GM21528 (cell line): ENCODE results near the gene MTMR8.
"Not testable (repeated sequence)": the region's sequence is repeated elsewhere in the genome, so short reads cannot be mapped to it uniquely, and the experiment has no call there.

Experiments
- ATAC-seq: cut with Tn5 transposase; IDR thresholded peaks from one replicate; pipeline ENCODE4 v1.9.1; 2021; ENCODE audit warnings: mild to moderate bottlenecking, moderate library complexity; ENCODE audit not compliant: unreplicated experiment, low FRiP score

MTMR8 gene

GRCh38 chrX:64394874-64395567 is at the start of gene MTMR8:
TSS of gene MTMR8 (minus strand) at chrX:64395452. CDS start at chrX:64395363, 89 bp downstream.
- peak; percentile 98 for ATAC-seq

- ATAC-seq, result no peak
Observed at GRCh38 chrX:64439551-64439950, 44.3 kb upstream of the MTMR8 start.

GRCh38 chrX:64437665-64438064 is 42.4 kb upstream of the MTMR8 start:
- no peak for ATAC-seq

- no peak for ATAC-seq
Observed at GRCh38 chrX:64437218-64437617, 42.0 kb upstream of the MTMR8 start.

GRCh38 chrX:64428371-64428770 is 33.1 kb upstream of the MTMR8 start:
- ATAC-seq, result no peak

DNA sequence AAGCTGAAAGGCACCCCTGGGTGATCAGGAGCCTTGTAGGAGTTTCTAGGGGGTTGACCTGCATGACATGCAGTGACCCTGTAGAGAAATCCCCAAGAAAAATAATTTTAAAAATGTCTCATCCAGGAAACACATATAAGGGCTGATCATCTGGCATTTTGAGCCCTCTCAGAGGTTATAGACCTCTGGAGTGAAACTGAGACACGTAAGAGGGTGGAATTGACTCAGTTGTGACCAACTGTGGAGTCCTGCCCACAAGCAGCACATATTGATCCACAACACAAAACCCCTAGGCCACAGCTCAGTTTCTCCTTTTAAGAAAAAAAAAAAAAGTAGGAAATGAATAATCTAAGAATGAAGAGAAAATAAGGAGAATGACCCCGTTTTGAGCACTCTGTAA is 32.5 kb upstream of the MTMR8 start:
- ATAC-seq, result peak; percentile 86

DNA sequence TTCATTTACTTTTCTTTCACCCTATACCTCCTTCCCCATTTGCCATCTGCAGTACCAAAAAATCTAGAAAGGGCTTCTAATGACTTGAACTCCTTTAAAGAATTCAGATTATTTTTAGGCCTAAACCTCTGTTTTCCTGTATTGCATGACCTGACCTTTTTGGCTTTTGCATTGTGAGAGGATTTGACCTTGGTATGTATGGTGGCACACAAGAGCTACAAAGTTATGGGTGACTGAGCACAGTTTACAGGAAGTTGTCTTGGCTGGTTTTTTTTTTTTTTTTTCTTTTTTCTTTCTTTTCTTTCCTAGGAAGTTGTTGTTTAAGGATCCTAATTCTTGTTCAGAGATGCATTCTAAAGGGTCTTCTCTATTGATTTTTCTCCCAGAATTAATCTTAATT is 32.0 kb upstream of the MTMR8 start:
- ATAC-seq, result peak; percentile 72

GRCh38 chrX:64409730-64410129 is 14.5 kb upstream of the MTMR8 start:
- not testable (repeated sequence) for ATAC-seq

DNA sequence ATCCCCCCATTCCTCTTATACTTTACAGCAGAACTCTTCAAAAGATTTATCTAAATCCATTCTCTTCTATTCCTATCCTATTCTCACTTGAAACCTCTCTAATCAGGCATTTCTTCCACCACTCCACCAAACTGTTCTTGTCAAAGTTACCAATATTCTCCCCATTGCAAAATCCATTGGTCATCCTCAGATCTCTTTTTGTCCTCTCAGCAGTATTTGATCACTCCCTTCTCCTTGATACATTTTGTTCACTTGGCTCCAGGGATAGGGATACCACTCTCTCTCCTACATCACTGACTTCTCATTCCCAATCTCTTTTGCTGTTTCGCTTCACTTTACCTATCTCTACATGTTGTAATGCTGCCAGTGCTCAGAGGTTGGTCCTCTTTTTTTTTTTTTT is 2.8 kb upstream of the MTMR8 start:
- ATAC-seq, result no peak

DNA sequence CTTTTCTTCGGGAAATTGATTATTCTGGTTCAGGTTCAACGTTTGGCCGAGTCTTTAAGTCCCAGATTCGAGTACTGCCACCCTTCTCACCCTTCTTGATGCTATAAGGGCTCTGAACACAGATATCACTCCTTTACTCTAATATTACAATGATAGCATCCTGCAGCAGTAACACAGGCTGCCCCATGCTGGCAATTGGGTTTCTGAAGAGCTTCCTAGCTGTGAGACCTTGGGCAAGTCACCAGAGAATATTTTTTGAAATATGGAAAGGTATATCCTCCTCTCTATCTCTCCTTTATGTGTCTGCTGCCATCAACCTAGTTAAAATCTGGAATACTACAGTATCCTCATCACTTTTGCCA is 297 bp upstream of the MTMR8 start:
- ATAC-seq, result peak; percentile 30

- ATAC-seq, result peak; percentile 38
Observed at GRCh38 chrX:64394059-64394873, 986 bp downstream of the MTMR8 start.

DNA sequence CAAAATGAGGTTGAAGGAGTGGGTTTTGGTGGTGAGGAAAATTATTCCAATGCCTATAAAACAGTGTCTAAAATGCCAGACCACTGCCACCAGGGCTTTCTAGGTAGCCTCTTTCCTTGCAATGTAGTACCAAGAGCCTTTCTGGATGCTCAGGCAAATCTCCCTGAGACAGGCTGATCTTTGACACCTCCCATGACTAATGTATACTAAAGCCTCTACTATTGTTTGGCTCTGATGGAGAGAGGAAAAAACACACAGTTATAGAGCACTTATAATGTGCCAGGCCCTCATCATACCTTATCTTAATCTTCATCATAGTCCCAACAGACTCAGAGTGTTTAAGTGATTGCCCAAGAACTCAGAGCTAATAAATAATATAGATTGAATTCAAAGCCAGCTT is 5.8 kb downstream of the MTMR8 start:
- ATAC-seq, result no peak

GRCh38 chrX:64380789-64381188 is 14.5 kb downstream of the MTMR8 start:
- not testable (repeated sequence) for ATAC-seq

GRCh38 chrX:64379924-64380323 is 15.3 kb downstream of the MTMR8 start:
- no peak for ATAC-seq

GRCh38 chrX:64377753-64378152 is 17.5 kb downstream of the MTMR8 start:
- no peak for ATAC-seq

DNA sequence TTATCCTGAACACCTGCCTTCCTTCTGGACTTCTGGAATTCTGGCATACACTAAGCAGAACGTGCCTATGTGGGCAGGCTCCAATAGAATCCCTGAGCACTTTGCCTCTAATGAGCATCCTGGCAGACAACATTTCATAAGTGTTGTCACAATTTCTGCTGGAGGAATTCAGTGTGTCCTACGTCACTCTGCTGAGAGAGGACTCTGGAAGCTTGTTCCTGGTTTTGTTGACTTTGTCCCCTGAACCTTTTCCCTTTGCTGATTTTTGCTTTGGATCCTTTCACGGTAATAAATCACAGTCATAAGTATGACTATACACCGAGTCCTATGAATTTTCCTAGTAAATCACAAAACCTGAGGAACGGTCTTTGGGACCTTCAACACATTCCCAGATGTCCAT is 43.2 kb downstream of the MTMR8 start:
- ATAC-seq, result no peak

GRCh38 chrX:64350521-64350920 is 44.7 kb downstream of the MTMR8 start:
- no peak for ATAC-seq

GRCh38 chrX:64350047-64350446 is 45.2 kb downstream of the MTMR8 start:
- ATAC-seq, result no peak

GRCh38 chrX:64342811-64343210 is 52.4 kb downstream of the MTMR8 start:
- no peak for ATAC-seq

GRCh38 chrX:64338296-64338695 is 57.0 kb downstream of the MTMR8 start:
- ATAC-seq, result no peak

- no peak for ATAC-seq
Observed at GRCh38 chrX:64334467-64334866, 60.8 kb downstream of the MTMR8 start.

DNA sequence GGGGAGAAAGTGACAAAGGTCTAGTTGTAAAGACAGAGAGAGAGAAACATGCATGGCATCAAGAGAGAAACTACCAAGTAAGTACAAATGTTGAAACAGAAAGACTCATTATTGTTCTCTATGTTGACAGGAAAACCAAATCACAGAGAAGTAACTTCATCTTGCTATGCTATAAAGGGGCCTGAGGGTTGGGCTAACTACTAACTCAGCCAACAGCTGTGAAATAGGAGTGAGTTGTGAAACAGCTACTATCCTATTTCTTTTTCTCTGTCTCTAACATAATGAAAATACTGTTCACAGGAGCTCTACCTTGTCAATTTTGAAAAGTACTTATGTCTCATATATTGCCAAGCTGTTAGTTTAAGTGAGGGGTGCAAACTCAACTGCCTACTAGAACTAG is 65.0 kb downstream of the MTMR8 start:
- ATAC-seq, result no peak
